Thyroid gland (tissue), 4 donors: ENCODE data around the gene KDM4B. TPM values are rescaled to one million over a fixed set of nuclear protein-coding genes. Genes with fewer than 3 reads are reported as not detected.

ENCODE experiments used
- DNase-seq, 2 donors: peaks; one replicate each; pipeline ENCODE4 v3.0.0-alpha.2; 2019
- H3K27ac ChIP-seq, 3 donors: fragments of 200-600 bp; sonication (generic); 1 replicate in 2 of 3; 2 replicates in 1 of 3; pipeline ENCODE4 v1.5.1; 2016 to 2019; ENCODE audit warnings: mild to moderate bottlenecking in 1 of 3, moderate library complexity in 1 of 3
- H3K27me3 ChIP-seq: fragments of 200-600 bp; sonication (generic); one replicate; pipeline ENCODE4 v1.5.1; 2019
- H3K36me3 ChIP-seq, 2 donors: fragments of 200-600 bp; sonication (generic); one replicate each; pipeline ENCODE4 v1.5.1; 2016 to 2019
- H3K4me1 ChIP-seq, 2 donors: fragments of 200-600 bp; sonication (generic); one replicate each; pipeline ENCODE4 v1.5.1; 2017 to 2019
- H3K4me3 ChIP-seq, 3 donors: fragments of 200-600 bp; sonication (generic); replicated peaks in 1 of 3; 1 replicate in 2 of 3; 2 replicates in 1 of 3; pipeline ENCODE4 v1.5.1; 2016; ENCODE audit warnings: mild to moderate bottlenecking in 1 of 3
- H3K9me3 ChIP-seq: fragments of 200-600 bp; sonication (generic); one replicate; pipeline ENCODE4 v1.5.1; 2017
- POLR2A ChIP-seq, 2 donors: fragments of 450-650 bp; IDR thresholded peaks; one replicate each; pipeline ENCODE4 v1.6.1; 2017; ENCODE audit warnings: antibody characterized with exemption in 2 of 2, mild to moderate bottlenecking in 2 of 2, moderate library complexity in 1 of 2
- WGBS, 2 donors: methylation state at CpG; one replicate each; pipeline ENCODE4 v1.1.5; 2017; 5-methylcytosine and 5-hydroxymethylcytosine counted together
- intact Hi-C: fragments of 100-400 bp; cut with DNase I; formaldehyde crosslinking; loops from one replicate; pipeline ENCODE4 v1.15.1; 2023
- total RNA-seq, 4 donors: library from RNA; depleted of rRNA; stranded (reverse); fragments of >200 nt; gene quantifications; one replicate each; pipeline ENCODE4 v1.2.3, GENCODE V29; 2016
- TF ChIP-seq, protein P1 (sequence below), 6 experiments: fragments of 200-600 bp in 3 of 6; fragments of 450-650 bp in 3 of 6; sonication (generic) in 3 of 6; IDR thresholded peaks; one replicate each; pipeline ENCODE4 v1.5.1; 2016 to 2019; ENCODE audit warnings: antibody characterized with exemption in 6 of 6, mild to moderate bottlenecking in 2 of 6, inconsistent platforms in 1 of 6, moderate library complexity in 1 of 6

KDM4B gene
- total RNA-seq, 4 donors from 2014 or later: 44.3 to 87.2 (median 75.8) TPM

- WGBS, 2 donors: 94 to 100% methylated on average over 6 of the region's 6 CpGs
- H3K36me3 ChIP-seq: peaks cover 27 to 32% of the 10 kb centered on the region in 2 donors
- H3K9me3 ChIP-seq: no peaks in the 10 kb centered on the region
- DNase-seq: no peak
- H3K4me3 ChIP-seq: no peak overlapping the region
- H3K4me1 ChIP-seq: no peaks in the 10 kb centered on the region
- intact Hi-C loops: no loop called here
- H3K27me3 ChIP-seq: no peaks in the 10 kb centered on the region
- no peak for TF ChIP-seq POLR2A (IDR thresholded peaks at IDR 0.05)
- TF ChIP-seq, protein P1, sequence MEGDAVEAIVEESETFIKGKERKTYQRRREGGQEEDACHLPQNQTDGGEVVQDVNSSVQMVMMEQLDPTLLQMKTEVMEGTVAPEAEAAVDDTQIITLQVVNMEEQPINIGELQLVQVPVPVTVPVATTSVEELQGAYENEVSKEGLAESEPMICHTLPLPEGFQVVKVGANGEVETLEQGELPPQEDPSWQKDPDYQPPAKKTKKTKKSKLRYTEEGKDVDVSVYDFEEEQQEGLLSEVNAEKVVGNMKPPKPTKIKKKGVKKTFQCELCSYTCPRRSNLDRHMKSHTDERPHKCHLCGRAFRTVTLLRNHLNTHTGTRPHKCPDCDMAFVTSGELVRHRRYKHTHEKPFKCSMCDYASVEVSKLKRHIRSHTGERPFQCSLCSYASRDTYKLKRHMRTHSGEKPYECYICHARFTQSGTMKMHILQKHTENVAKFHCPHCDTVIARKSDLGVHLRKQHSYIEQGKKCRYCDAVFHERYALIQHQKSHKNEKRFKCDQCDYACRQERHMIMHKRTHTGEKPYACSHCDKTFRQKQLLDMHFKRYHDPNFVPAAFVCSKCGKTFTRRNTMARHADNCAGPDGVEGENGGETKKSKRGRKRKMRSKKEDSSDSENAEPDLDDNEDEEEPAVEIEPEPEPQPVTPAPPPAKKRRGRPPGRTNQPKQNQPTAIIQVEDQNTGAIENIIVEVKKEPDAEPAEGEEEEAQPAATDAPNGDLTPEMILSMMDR (IDR thresholded peaks at IDR 0.05): no peak
- H3K27ac ChIP-seq: no peak overlapping the region
Observed at GRCh38 chr19:5112175-5112574, 143.3 kb downstream of the KDM4B start.

DNA sequence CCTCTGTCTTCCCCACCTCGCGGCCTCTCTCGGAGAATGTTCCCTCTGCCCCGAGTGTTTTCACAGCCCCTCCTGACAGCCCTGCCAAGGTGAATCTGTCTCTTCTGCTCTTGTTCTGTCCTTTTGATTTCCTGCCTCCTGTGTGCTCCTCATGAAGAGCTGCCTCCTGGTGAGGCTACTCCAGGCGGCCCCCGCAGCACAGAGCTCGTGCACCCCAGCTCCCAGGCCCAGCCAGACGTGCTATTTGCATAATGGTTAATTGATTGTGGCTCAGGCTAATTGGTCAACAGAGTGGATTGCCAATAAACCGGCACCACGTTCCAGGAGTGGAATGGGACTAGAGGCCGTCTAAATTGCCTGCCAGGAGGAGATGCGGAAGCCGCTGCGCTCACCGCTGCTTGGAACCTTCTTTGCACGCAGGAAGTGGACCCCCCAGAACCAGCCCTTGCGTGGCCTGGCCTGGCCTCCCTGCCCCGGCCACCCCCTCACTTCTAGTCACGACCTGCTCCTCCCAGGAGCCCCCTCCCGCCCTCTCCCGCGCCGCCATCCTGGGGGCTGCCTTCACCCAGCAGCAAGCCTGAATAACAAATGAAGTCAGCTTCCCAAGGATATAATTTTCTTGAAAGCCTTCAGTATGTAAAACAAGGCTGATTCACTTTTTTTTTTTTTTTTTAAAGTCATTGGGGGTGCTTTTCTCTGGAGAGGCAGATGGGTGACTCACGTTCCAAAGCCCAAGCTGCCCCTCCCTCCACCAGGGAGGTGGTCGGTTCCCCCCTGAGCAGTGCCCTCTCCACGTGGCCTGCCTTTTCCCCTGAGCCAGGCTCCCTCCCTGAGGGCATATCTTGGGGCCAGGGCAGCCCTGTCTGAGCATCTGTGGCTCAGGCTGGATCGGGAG, 144.0 kb downstream of the KDM4B start:
- TF ChIP-seq POLR2A (IDR thresholded peaks at IDR 0.05): no peak
- TF ChIP-seq, protein P1 (IDR thresholded peaks at IDR 0.05): no peak
- intact Hi-C loops: no loop called here
- DNase-seq: no peak
- WGBS, 2 donors: 84 to 85% methylated on average over 22 to 27 of the region's 27 CpGs
- Histone ChIP-seq H3K4me3 (no peak overlapping the region), H3K27ac (no peak overlapping the region), H3K4me1 (no peaks in the 10 kb centered on the region), H3K27me3 (no peaks in the 10 kb centered on the region), H3K9me3 (no peaks in the 10 kb centered on the region), H3K36me3 (peaks cover 27 to 32% of the 10 kb centered on the region in 2 donors)

DNA sequence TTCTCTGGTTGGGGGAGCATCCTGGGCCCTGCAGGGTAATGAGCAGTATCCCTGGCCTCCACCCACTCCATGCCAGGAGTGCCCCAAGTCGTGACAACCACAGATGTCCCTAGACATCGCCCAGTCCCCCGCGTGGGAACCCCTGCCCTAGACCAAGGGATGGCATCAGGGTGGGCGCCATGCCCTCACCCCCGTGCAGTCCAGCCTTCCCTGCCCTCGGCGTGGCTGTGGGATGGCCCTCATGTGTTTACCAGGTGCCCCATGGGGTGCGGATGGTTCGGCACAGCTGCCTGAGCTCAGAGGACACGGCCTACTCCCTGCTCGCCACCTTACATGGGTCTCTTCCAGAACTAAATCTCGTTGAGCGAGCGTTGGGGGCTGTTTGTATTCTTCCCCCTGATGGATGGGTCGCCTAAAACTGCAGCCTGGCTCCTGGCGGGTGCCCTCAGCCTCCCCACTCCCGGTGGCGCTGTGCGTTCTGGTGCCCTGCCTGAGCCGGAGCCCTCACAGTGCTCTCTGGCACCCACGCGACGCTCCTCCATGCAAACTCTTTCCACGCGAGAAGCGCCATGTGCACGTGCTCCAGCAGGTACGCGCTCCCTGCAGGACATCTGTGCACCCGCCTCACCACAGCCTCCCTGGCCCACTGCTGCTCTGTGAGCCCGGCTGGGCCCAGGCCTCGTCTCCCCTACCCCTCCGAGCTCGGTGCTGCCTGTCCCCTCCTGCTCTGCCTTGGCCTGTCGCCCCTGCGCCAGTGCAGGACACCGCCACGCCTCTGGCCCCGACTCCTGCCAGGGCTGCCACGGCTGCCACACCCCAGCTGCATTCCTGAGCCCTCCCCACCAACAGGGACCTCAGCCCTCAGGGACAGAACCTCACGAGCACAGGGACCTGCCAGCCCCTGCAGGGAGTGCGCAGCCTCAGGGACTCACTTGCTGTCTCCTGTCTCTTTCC, 145.0 kb downstream of the KDM4B start:
- intact Hi-C loops: no loop called here
- no peak overlapping the region for H3K27ac ChIP-seq
- 88 to 89% methylated on average over 26 to 32 of the region's 43 CpGs for WGBS, 2 donors

GRCh38 chr19:5114727-5115126, 145.8 kb downstream of the KDM4B start:
- no peaks in the 10 kb centered on the region for H3K4me1 ChIP-seq
- intact Hi-C loops: no loop called here
- H3K9me3 ChIP-seq: no peaks in the 10 kb centered on the region
- H3K27ac ChIP-seq: no peak overlapping the region
- no peak overlapping the region for H3K4me3 ChIP-seq
- no peak for DNase-seq
- peaks cover 27 to 38% of the 10 kb centered on the region in 2 donors for H3K36me3 ChIP-seq
- TF ChIP-seq POLR2A (IDR thresholded peaks at IDR 0.05): no peak
- TF ChIP-seq, protein P1 (IDR thresholded peaks at IDR 0.05): no peak
- 66 to 74% methylated on average over 6 to 11 of the region's 11 CpGs for WGBS, 2 donors
- no peaks in the 10 kb centered on the region for H3K27me3 ChIP-seq

More for the DNA sequence above, 145.0 kb downstream of the KDM4B start:
- TF ChIP-seq, protein P1 (IDR thresholded peaks at IDR 0.05): no peak
- TF ChIP-seq POLR2A (IDR thresholded peaks at IDR 0.05): no peak
- H3K4me1 ChIP-seq: no peaks in the 10 kb centered on the region
- no peaks in the 10 kb centered on the region for H3K9me3 ChIP-seq
- no peaks in the 10 kb centered on the region for H3K27me3 ChIP-seq
- no peak for DNase-seq
- no peak overlapping the region for H3K4me3 ChIP-seq
- H3K36me3 ChIP-seq: peaks cover 27 to 32% of the 10 kb centered on the region in 2 donors
